ENCODE data around the gene PRDM11.

PRDM11 gene

GRCh38 chr11:45158210-45158731, 11.8 kb downstream of the PRDM11 start:
- no peak for DNase-seq

- DNase-seq: no peak
Measured at GRCh38 chr11:45158891-45159605, 12.6 kb downstream of the PRDM11 start.

DNA sequence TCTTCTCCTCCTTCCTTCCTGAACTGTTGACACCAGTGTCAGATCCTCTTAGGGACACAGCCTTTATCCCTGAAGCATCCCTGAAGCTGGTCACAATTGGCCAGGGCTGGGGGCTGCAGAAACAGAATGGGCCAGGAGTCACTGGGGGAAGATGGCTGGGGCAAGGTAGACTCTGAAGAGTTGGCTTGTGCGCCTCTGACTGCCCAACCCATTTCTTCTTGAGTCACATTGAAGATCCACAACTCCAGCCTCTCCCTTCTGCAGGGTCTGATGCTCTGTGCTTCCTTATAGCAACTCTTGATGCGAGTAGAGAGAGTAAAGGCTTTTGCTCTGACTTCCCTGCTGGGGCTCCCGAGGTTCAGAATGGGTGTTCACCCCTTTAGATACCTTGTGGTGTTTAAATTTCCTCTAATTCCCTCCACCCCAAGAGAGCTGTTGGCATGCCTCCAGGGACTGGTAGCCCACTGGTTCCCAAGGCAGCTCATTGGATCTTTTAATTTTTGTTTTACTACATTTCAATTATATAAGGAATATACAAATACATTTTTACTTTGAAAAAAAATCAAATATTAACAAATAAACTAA, 13.4 kb downstream of the PRDM11 start:
- no peak for DNase-seq

- no peak for DNase-seq
Measured at GRCh38 chr11:45161252-45162063, 15.0 kb downstream of the PRDM11 start.

- no peak for DNase-seq
Measured at GRCh38 chr11:45162064-45162375, 15.6 kb downstream of the PRDM11 start.

DNA sequence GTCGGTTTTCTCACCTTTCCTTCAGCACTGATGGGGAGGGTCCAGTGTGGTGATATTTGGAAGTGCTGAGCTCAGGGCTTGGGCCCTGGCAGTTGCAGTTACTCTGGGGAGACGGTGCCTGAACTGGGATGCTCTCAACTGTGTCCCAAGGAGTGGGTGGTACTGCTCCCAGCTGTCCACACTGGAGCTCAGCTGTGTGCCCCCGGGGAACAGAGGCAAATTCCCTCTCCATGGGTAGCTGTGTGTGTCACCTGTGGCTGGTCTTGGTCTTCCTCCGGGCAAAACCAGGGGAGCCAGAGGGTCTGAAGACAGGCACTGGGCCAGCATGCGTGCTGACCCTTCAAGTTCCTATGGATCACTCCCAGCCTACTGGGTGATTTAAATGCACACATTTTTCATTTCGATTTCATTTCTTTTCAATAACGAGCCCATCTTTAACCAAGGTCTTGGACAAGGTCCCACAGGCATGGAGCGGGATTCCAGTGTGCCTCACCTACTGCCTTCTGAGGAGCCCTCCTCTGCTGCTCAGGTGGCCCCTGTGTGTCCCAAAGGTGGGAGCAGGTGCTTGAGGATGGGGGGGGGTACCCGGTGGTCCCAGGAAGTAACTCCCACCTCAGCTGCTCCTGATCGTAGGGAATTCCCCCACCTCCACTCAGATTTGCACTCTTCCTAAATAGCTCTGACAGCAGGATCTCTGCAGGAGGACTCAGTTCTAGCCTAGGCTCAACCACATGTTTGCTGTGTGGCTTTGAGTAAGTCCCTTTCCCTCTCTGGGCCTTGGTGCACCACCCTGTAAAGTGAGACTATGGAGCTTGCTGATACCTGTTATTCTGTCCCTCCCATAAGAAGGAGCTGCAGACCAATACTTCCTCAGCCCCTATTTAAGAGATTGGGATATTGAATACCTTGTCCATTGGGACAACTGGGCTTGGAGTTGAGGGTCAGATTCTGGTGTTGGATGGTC, 16.8 kb downstream of the PRDM11 start:
- no peak for DNase-seq

DNA sequence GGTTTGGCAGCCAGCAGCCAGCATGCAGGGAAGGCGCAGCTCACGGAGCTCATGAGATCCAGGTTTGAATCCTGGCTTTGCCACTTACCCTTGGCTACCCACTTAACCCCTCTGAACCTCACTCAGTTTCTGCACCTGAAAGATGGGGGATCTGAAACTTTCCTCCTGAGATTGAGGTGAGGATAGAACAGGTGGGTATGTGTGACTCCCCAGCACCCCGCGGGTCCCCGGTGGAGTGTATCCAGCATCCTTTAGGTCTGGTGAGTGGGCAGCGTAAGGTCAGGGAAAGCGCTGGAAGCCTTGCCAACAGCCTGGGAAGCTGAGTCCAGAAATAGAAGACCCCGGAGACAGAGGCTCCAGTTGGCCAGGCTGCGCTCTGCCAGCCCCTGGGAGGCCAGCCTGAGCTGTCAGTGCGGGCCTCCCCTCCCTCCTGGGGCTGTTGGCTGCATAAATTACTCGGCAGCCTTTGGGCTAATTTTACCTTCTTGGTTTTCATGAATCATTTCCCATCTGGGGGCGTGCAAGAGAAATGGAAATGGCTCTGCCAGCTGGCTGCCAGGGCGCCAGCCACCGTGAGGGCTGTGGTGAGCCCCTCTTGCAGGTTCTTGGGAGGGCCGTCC, 17.6 kb downstream of the PRDM11 start:
- no peak for DNase-seq

DNA sequence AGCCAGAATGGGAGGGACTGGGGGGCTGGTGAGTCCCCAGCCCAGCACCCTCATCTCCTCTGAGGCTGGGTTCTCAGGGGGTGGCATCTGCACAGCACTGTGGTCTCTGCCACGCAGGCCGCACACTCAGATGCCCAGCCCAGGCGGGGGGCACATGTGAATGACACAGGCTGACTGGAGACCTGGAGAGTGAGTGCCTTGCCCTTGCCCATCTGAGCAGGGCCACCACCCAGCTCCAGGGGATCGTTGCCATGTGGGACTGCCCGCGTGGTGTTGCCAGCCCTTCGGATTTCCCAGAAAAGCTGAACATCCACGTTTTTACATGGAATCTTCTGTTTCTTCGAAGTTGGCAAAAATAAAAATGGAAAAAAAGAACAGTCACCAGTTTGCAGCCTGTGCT, 18.9 kb downstream of the PRDM11 start:
- no peak for DNase-seq

GRCh38 chr11:45165806-45166603, 19.6 kb downstream of the PRDM11 start:
- DNase-seq: no peak

DNA sequence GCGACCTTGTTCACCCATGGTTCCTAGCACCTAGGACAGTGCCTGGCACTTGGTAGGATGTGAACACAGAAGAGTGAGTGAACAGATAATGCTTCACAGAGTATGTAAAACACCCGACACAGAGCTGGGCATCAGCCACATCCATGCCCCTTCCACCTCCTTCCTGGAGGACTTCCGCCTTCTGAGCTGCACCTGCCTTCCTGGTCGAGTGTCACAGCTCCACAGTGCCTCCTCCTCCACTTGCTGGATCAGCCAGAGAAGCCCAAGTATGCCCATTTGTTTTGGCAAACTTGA, 20.1 kb downstream of the PRDM11 start:
- DNase-seq: no peak

- DNase-seq: no peak
Measured at GRCh38 chr11:45167283-45167682, 20.8 kb downstream of the PRDM11 start.

GRCh38 chr11:45168366-45169130, 22.1 kb downstream of the PRDM11 start:
- no peak for DNase-seq

DNA sequence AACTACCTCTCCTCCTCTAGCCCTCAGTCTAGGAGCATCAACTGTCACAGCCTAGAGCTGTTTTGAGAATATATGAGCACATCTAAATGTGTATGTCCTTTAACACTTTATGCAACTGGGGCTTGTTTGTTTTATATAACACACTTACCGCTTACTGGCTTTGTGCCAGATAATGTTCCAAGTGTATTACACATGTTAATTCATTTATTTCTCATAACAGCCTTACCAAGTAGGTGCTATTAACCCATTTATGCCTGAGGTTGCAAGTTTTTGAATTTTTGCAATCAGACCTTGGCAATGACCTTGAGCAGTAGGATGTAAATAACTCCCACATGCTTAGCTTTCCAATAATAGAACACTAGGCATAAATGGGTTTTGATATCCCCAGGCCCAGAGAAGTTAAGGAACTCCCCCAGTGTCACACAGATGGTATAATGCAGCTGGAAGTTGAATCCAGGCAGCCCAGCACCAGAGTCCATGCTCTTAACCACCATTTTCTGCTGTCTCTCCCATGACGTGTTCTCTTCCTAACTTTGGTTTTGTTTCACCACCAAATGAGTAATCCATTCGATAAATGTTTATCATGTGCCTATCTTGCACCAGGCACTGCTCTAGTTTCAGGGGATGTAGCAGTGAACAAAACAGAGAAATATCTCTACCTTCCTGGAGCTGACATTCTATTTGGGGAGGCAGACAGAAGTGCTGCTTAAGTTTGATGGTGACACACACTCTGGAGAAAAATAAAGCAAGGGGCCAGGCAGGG, 23.1 kb downstream of the PRDM11 start:
- DNase-seq: no peak

GRCh38 chr11:45170484-45170883, 24.0 kb downstream of the PRDM11 start:
- no peak for DNase-seq

DNA sequence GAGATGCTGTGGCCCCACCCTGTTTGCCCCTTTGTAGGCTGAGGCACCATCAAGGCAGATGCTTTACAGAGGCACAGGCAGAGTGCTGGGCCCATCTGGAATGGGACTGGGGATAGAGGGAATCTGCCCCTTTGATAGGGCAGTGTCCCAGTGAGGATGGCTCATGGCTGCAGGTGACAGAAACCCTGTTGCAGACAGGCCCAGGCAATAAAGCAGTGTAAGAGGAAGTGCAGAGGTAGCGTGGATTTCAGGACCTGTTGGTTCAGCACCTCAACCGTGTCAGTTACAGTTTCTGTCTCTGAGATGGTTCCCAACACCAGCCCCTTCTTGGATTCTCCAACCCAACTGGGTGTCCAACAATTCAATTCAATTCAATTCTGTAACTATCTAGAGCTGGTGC, 25.1 kb downstream of the PRDM11 start:
- no peak for DNase-seq

DNA sequence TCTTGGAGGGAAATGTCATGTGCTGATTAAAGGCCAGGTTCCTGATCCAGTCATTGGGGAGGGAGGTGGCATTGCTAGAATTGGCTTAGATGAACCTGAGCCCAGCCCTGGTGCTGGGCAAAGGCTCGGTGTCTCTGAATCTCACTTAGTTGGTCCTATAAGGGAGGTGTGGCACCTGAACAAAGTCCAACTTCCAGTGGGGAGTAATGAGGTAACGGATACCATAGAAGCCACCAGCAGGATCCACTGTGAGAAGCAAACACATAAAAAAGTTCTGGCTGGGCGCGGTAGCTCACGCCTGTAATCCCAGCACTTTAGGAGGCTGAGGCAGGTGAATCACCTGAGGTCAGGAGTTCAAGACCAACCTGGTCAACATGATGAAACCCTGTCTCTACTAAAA, 26.6 kb downstream of the PRDM11 start:
- DNase-seq: no peak

DNA sequence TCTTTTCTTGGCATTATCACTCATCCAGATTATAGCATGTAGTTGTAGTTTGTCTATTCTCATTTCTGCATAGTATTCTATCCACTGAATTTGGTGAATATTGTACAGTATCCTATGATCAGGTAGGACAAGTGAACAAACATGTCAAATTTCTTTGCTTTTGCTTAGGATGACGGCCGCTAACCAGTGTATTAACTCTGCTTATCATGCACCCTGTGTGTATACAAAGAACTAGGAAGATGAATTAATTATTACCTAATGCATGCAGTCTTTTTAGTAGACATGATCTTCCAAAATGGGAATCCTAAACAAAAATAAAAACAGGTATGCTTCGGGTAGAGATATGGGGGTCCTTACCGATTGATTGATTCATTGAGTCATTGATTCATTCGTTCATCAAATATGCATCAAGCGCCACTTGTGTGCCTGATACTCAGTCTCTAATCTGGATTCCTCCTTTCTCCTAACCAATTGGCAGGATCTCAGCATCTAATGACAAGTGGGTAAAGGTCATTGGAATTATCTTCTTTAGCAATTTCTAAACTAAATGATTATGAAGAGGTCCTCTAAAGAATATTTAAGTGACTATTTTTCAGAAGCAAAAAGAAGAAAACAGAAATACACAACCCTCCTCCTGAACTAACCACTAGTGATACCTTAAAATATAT, 27.9 kb downstream of the PRDM11 start:
- DNase-seq: no peak

- DNase-seq: no peak
Measured at GRCh38 chr11:45174963-45175362, 28.5 kb downstream of the PRDM11 start.

GRCh38 chr11:45176996-45177395, 30.6 kb downstream of the PRDM11 start:
- peak; percentile 17 to 48 for DNase-seq

GRCh38 chr11:45178223-45178622, 31.8 kb downstream of the PRDM11 start:
- no peak for DNase-seq

All from NCI-H524 (cell line).